IMR-90 (cell line): ENCODE data around the gene STAT1.

Experiments used
- BHLHE40 ChIP-seq: fragments of 150-350 bp; IDR thresholded peaks from 2 replicates; pipeline ENCODE4 v1.6.1; 2016; ENCODE audit warnings: mild to moderate bottlenecking, low read depth, low read length
- MXI1 ChIP-seq: IDR thresholded peaks from 2 replicates; pipeline ENCODE4 v1.6.1; 2012; ENCODE audit warnings: low read depth, mild to moderate bottlenecking, low read length, moderate library complexity, borderline replicate concordance
- NFE2L2 ChIP-seq: fragments of 150-350 bp; IDR thresholded peaks from 2 replicates; pipeline ENCODE4 v1.6.1; 2016; ENCODE audit warnings: low read depth, mild to moderate bottlenecking, low read length
- POLR2A ChIP-seq: IDR thresholded peaks from 2 replicates; pipeline ENCODE4 v1.6.1; 2012; ENCODE audit warnings: mild to moderate bottlenecking, low read depth, low read length
- RAD21 ChIP-seq: IDR thresholded peaks from 2 replicates; pipeline ENCODE4 v1.6.1; 2012; ENCODE audit warnings: low read length, improper control_type of control experiment
- RCOR1 ChIP-seq: IDR thresholded peaks from 2 replicates; pipeline ENCODE4 v1.6.1; 2012; ENCODE audit warnings: mild to moderate bottlenecking, low read length, improper control_type of control experiment; ENCODE audit not compliant: insufficient replicate concordance
- SMC3 ChIP-seq: fragments of 150-350 bp; IDR thresholded peaks from 2 replicates; pipeline ENCODE4 v1.6.1; 2016; ENCODE audit warnings: low read depth, mild to moderate bottlenecking, antibody characterized with exemption, low read length, moderate library complexity
- TF ChIP-seq, protein P1 (sequence below): conservative IDR thresholded peaks from 2 replicates; pipeline ENCODE4 v1.5.1; 2012; ENCODE audit warnings: mild to moderate bottlenecking, low read depth, low read length, improper control_type of control experiment
- TF ChIP-seq, protein P2 (sequence below): fragments of 150-350 bp; IDR thresholded peaks from 2 replicates; pipeline ENCODE4 v1.6.1; 2017; ENCODE audit warnings: mild to moderate bottlenecking, antibody characterized with exemption, low read length, low read depth

DNA sequence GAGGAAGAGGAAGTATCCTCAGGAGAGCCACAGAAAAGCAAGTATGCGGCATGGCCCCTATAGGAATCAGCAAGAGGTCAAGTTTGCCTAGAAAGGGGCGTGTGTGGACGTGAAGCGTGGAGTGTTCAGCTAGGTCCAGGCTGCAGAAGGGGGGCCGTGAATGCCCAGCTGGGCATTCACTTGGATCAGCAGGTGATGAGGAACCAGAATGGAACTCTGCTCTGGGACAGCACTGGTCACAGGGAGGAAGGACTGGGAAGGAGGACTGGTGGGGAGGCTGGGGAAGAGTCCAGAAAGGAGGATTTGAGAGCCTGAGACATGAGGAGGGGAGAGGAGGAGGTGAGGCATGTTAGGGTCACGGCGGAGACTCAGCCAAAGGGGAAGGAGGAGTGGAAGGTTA lies 19.8 kb downstream of the STAT1 start:
- TF ChIP-seq, protein P1, sequence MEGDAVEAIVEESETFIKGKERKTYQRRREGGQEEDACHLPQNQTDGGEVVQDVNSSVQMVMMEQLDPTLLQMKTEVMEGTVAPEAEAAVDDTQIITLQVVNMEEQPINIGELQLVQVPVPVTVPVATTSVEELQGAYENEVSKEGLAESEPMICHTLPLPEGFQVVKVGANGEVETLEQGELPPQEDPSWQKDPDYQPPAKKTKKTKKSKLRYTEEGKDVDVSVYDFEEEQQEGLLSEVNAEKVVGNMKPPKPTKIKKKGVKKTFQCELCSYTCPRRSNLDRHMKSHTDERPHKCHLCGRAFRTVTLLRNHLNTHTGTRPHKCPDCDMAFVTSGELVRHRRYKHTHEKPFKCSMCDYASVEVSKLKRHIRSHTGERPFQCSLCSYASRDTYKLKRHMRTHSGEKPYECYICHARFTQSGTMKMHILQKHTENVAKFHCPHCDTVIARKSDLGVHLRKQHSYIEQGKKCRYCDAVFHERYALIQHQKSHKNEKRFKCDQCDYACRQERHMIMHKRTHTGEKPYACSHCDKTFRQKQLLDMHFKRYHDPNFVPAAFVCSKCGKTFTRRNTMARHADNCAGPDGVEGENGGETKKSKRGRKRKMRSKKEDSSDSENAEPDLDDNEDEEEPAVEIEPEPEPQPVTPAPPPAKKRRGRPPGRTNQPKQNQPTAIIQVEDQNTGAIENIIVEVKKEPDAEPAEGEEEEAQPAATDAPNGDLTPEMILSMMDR, result no peak
- TF ChIP-seq BHLHE40 (no peak), SMC3 (no peak), RAD21 (no peak), MXI1 (no peak), POLR2A (no peak), NFE2L2 (no peak), RCOR1 (no peak)
- TF ChIP-seq, protein P2, sequence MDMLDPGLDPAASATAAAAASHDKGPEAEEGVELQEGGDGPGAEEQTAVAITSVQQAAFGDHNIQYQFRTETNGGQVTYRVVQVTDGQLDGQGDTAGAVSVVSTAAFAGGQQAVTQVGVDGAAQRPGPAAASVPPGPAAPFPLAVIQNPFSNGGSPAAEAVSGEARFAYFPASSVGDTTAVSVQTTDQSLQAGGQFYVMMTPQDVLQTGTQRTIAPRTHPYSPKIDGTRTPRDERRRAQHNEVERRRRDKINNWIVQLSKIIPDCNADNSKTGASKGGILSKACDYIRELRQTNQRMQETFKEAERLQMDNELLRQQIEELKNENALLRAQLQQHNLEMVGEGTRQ, result no peak
